Retinal pigment epithelial cell (primary cell): ENCODE data around the gene NR2E3.

ENCODE experiments used
- DNase-seq: peaks from one replicate; pipeline ENCODE4 v3.0.0-alpha.2; 2010; ENCODE audit warnings: low read depth
- H3K4me3 ChIP-seq: 2 replicates; pipeline ENCODE4 v1.5.1; 2011; ENCODE audit warnings: mild to moderate bottlenecking, low read length, control low read depth, moderate library complexity
- TF ChIP-seq, protein P1 (sequence below): conservative IDR thresholded peaks from 2 replicates; pipeline ENCODE4 v1.5.1; 2011; ENCODE audit warnings: low read depth, low read length, control low read depth, inconsistent platforms

Gene NR2E3

GRCh38 chr15:71801935-71802655, 8.3 kb upstream of the NR2E3 start:
- H3K4me3 ChIP-seq: no peak overlapping the region
- TF ChIP-seq, protein P1, sequence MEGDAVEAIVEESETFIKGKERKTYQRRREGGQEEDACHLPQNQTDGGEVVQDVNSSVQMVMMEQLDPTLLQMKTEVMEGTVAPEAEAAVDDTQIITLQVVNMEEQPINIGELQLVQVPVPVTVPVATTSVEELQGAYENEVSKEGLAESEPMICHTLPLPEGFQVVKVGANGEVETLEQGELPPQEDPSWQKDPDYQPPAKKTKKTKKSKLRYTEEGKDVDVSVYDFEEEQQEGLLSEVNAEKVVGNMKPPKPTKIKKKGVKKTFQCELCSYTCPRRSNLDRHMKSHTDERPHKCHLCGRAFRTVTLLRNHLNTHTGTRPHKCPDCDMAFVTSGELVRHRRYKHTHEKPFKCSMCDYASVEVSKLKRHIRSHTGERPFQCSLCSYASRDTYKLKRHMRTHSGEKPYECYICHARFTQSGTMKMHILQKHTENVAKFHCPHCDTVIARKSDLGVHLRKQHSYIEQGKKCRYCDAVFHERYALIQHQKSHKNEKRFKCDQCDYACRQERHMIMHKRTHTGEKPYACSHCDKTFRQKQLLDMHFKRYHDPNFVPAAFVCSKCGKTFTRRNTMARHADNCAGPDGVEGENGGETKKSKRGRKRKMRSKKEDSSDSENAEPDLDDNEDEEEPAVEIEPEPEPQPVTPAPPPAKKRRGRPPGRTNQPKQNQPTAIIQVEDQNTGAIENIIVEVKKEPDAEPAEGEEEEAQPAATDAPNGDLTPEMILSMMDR: no peak
- no peak for DNase-seq

- no peak for DNase-seq
- no peak overlapping the region for H3K4me3 ChIP-seq
- TF ChIP-seq, protein P1: peak; percentile 40
Measured at GRCh38 chr15:71802770-71803169, 7.6 kb upstream of the NR2E3 start.

DNA sequence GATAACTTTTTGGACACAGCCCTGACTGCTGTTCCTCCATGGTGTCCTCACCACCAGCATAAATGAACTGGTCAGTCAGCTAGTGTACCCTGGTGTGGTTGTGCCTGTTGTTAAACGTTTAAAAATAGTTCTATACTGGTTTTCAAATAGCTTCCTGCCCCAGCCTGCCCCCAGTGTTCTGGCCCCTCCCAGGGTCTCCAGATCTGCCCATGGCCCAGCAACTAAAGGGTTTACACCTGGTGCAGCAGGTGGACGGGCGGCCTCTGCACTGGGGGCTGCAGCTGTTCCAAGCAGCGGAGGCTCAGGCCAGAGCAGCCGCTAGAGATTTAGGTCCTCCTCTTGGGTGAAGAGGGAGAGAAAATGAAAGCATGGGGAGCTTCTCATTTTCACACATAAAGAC, 6.1 kb upstream of the NR2E3 start:
- H3K4me3 ChIP-seq: no peak overlapping the region
- TF ChIP-seq, protein P1: no peak
- DNase-seq: no peak

- TF ChIP-seq, protein P1: no peak
- DNase-seq: no peak
- no peak overlapping the region for H3K4me3 ChIP-seq
Measured at GRCh38 chr15:71804695-71805470, 5.5 kb upstream of the NR2E3 start.

DNA sequence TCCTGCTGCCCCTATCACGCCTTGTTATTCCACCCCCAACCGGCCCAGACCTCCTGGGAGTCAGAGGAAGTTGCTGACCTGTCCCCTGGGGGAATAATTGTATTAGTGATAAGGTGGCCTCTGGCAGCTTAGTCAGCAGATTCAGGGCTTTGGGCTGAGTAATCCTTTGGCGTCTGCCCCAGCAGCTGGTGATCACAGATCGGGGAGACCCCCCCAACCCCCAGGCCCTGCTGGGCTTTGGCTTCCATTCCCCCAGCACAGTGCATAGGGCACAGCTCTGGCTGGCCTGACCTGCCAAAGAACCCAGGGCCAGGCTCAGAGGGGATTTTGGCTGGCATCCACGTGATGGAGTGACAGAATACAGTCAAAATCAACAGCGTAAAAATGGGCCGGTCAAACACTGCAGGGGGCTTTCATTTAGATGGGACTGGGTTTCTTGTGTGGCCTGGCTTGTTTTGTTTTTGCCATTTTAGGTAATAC, 3.9 kb upstream of the NR2E3 start:
- TF ChIP-seq, protein P1: no peak
- DNase-seq: peak; percentile 53
- no peak overlapping the region for H3K4me3 ChIP-seq

DNA sequence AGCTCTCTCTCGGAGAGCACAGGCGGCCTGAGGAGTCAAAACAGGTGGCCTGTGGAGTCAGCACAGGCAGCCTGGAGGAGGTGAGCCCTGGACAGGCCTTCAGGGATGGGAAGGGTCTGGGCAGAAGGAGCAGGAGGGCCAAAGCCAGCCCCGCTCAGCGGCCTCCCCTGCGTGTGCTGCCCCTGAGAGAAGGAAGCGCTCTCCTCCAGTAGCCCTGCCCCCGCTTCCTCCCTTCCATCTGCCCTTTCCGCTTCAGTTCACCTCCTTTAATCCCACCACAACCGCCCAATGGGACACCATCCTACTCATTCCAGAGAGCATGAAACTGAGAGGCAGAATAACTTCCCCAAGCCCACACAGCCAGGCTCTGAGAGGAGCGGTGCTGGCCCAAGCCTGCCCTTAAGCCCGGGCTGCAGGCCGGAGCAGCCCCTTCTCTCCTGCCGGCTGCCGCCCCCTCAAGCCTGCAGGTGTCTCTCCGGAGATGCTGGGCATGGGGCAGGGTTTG, 3.2 kb upstream of the NR2E3 start:
- TF ChIP-seq, protein P1: no peak
- H3K4me3 ChIP-seq: no peak overlapping the region
- DNase-seq: peak; percentile 62
